ENCODE results near the gene ALPG. TPM values are rescaled to one million over a fixed set of nuclear protein-coding genes. Genes with fewer than 3 reads are reported as not detected.

The ALPG gene
- total RNA-seq, 4 donors from 2014 or later = not detected

GRCh38 chr2:232434091-232434490 lies 27.4 kb downstream of the ALPG start:
- WGBS, 2 donors = 78 to 81% methylated on average over 9 of the region's 9 CpGs

GRCh38 chr2:232434563-232435374 lies 28.1 kb downstream of the ALPG start:
- DNase-seq (ENCODE audit: low spot score in 2 of 2) = no peak
- Histone ChIP-seq H3K4me3 (no peak overlapping the region), H3K4me1 (no peaks in the 10 kb centered on the region), H3K27me3 (no peaks in the 10 kb centered on the region), H3K27ac (no peak overlapping the region), H3K36me3 (no peaks in the 10 kb centered on the region), H3K9me3 (no peaks in the 10 kb centered on the region)
- 92% methylated on average over 10 of the region's 12 CpGs for WGBS, 2 donors
- no peak for TF ChIP-seq CTCF (IDR thresholded peaks at IDR 0.05)
- no peak for TF ChIP-seq EP300 (IDR thresholded peaks at IDR 0.05)
- TF ChIP-seq POLR2A (IDR thresholded peaks at IDR 0.05) = no peak

More at GRCh38 chr2:232434091-232434490, 27.4 kb downstream of the ALPG start:
- no peaks in the 10 kb centered on the region for H3K9me3 ChIP-seq
- no peaks in the 10 kb centered on the region for H3K27me3 ChIP-seq
- no peaks in the 10 kb centered on the region for H3K36me3 ChIP-seq
- H3K4me1 ChIP-seq = no peaks in the 10 kb centered on the region
- H3K4me3 ChIP-seq = no peak overlapping the region
- no peak overlapping the region for H3K27ac ChIP-seq
- TF ChIP-seq EP300 (IDR thresholded peaks at IDR 0.05) (no peak), POLR2A (IDR thresholded peaks at IDR 0.05) (no peak), CTCF (IDR thresholded peaks at IDR 0.05) (no peak)
- DNase-seq (ENCODE audit: low spot score in 2 of 2) = no peak

- H3K36me3 ChIP-seq = no peaks in the 10 kb centered on the region
- TF ChIP-seq POLR2A (IDR thresholded peaks at IDR 0.05) (no peak), EP300 (IDR thresholded peaks at IDR 0.05) (no peak), CTCF (IDR thresholded peaks at IDR 0.05) (no peak)
- no peaks in the 10 kb centered on the region for H3K27me3 ChIP-seq
- WGBS, 2 donors = 82 to 92% methylated on average over 4 of the region's 4 CpGs
- no peak overlapping the region for H3K4me3 ChIP-seq
- H3K4me1 ChIP-seq = no peaks in the 10 kb centered on the region
- H3K27ac ChIP-seq = no peak overlapping the region
- no peak for DNase-seq (ENCODE audit: low spot score in 2 of 2)
- no peaks in the 10 kb centered on the region for H3K9me3 ChIP-seq
Observed at GRCh38 chr2:232435375-232435648, 28.7 kb downstream of the ALPG start.

GRCh38 chr2:232435805-232436204 lies 29.2 kb downstream of the ALPG start:
- Histone ChIP-seq H3K27ac (no peak overlapping the region), H3K4me3 (no peak overlapping the region), H3K36me3 (no peaks in the 10 kb centered on the region), H3K27me3 (no peaks in the 10 kb centered on the region), H3K4me1 (no peaks in the 10 kb centered on the region), H3K9me3 (no peaks in the 10 kb centered on the region)
- DNase-seq (ENCODE audit: low spot score in 2 of 2) = no peak
- TF ChIP-seq CTCF (IDR thresholded peaks at IDR 0.05) (no peak), POLR2A (IDR thresholded peaks at IDR 0.05) (no peak), EP300 (IDR thresholded peaks at IDR 0.05) (no peak)
- whole genome bisulfite sequencing, 2 donors = 88 to 90% methylated on average over 7 of the region's 7 CpGs

- no peaks in the 10 kb centered on the region for H3K9me3 ChIP-seq
- no peaks in the 10 kb centered on the region for H3K36me3 ChIP-seq
- TF ChIP-seq CTCF (IDR thresholded peaks at IDR 0.05) = no peak
- TF ChIP-seq POLR2A (IDR thresholded peaks at IDR 0.05) = no peak
- no peak for TF ChIP-seq EP300 (IDR thresholded peaks at IDR 0.05)
- no peaks in the 10 kb centered on the region for H3K27me3 ChIP-seq
- WGBS, 2 donors = 75 to 79% methylated on average over 13 to 15 of the region's 15 CpGs
- H3K4me3 ChIP-seq = no peak overlapping the region
- DNase-seq (ENCODE audit: low spot score in 2 of 2) = no peak
- H3K27ac ChIP-seq = no peak overlapping the region
- H3K4me1 ChIP-seq = no peaks in the 10 kb centered on the region
Observed at GRCh38 chr2:232436381-232437194, 29.9 kb downstream of the ALPG start.
